Calu3 (cell line): ENCODE results near the gene TMEM131L. TPM values are rescaled to one million over a fixed set of nuclear protein-coding genes. Genes with fewer than 3 reads are reported as not detected.

Source experiments
- BruUV-seq: library from RNA; stranded (reverse); fragments of 400-500 nt; replicated peaks from 2 replicates; lab custom pipeline; 2021; lab: Mats Ljungman, UMichigan
- CTCF ChIA-PET: fragments of 300-600 bp; sonication (Branson Sonifier 250); formaldehyde crosslinking; loops from one replicate; lab custom pipeline; 2022; ENCODE audit warnings: antibody characterized with exemption; lab: Charles Lee
- DNase-seq: peaks from one replicate; pipeline ENCODE4 v3.0.0; 2022
- H3K27ac Mint-ChIP-seq: one replicate; pipeline ENCODE4 v1.8.0; 2022; ENCODE audit warnings: mixed read lengths; ENCODE audit not compliant: unreplicated experiment
- H3K27me3 Mint-ChIP-seq: one replicate; pipeline ENCODE4 v1.8.0; 2022; ENCODE audit warnings: mixed read lengths; ENCODE audit not compliant: unreplicated experiment
- H3K36me3 Mint-ChIP-seq: one replicate; pipeline ENCODE4 v1.8.0; 2022; ENCODE audit warnings: mild to moderate bottlenecking, moderate library complexity, mixed read lengths; ENCODE audit not compliant: insufficient read depth, unreplicated experiment
- H3K4me1 Mint-ChIP-seq: one replicate; pipeline ENCODE4 v1.8.0; 2022; ENCODE audit warnings: mild to moderate bottlenecking, low read depth, mixed read lengths; ENCODE audit not compliant: unreplicated experiment
- H3K4me3 Mint-ChIP-seq: one replicate; pipeline ENCODE4 v1.8.0; 2022; ENCODE audit warnings: mild to moderate bottlenecking, low read depth, moderate library complexity, mixed read lengths; ENCODE audit not compliant: unreplicated experiment
- H3K9me3 Mint-ChIP-seq: one replicate; pipeline ENCODE4 v1.8.0; 2022; ENCODE audit warnings: low read depth, mixed read lengths; ENCODE audit not compliant: unreplicated experiment
- CTCF ChIP-seq: fragments of 200-600 bp; IDR thresholded peaks from one replicate; pipeline ENCODE4 v1.8.0; 2022; ENCODE audit warnings: antibody characterized with exemption; ENCODE audit not compliant: unreplicated experiment
- intact Hi-C: fragments of 100-400 bp; cut with micrococcal nuclease; formaldehyde crosslinking; loops from one replicate; pipeline ENCODE4 v1.10.0; 2022; ENCODE audit not compliant: unreplicated experiment
- total RNA-seq: library from RNA; stranded (reverse); gene quantifications from 2 replicates; pipeline ENCODE4 v1.2.3, GENCODE V29; 2022

TMEM131L gene
- total RNA-seq, 1 experiment from 2014 or later: 9.4 TPM

GRCh38 chr4:153611679-153612078, 145.5 kb downstream of the TMEM131L start:
- DNase-seq: no peak
- CTCF ChIA-PET: no interaction called here
- TF ChIP-seq CTCF: no peak
- H3K36me3 Mint-ChIP-seq: no peaks in the 10 kb centered on the region
- intact Hi-C loops: no loop called here
- H3K27ac Mint-ChIP-seq: no peak overlapping the region
- H3K4me1 Mint-ChIP-seq: no peaks in the 10 kb centered on the region
- no peaks in the 10 kb centered on the region for H3K9me3 Mint-ChIP-seq
- BruUV-seq: no TSS peak
- H3K27me3 Mint-ChIP-seq: no peaks in the 10 kb centered on the region
- no peak overlapping the region for H3K4me3 Mint-ChIP-seq

- H3K27ac Mint-ChIP-seq: no peak overlapping the region
- BruUV-seq: no TSS peak
- CTCF ChIA-PET: no interaction called here
- H3K36me3 Mint-ChIP-seq: no peaks in the 10 kb centered on the region
- no peaks in the 10 kb centered on the region for H3K9me3 Mint-ChIP-seq
- no peak for DNase-seq
- no peaks in the 10 kb centered on the region for H3K4me1 Mint-ChIP-seq
- H3K27me3 Mint-ChIP-seq: no peaks in the 10 kb centered on the region
- H3K4me3 Mint-ChIP-seq: no peak overlapping the region
- TF ChIP-seq CTCF: no peak
- intact Hi-C loops: no loop called here
Measured at GRCh38 chr4:153612878-153613277, 146.7 kb downstream of the TMEM131L start.

GRCh38 chr4:153616006-153616555, 149.9 kb downstream of the TMEM131L start:
- H3K36me3 Mint-ChIP-seq: no peaks in the 10 kb centered on the region
- DNase-seq: no peak
- TF ChIP-seq CTCF: no peak
- no peaks in the 10 kb centered on the region for H3K27me3 Mint-ChIP-seq
- H3K4me3 Mint-ChIP-seq: no peak overlapping the region
- intact Hi-C loops: no loop called here
- BruUV-seq: no TSS peak
- H3K4me1 Mint-ChIP-seq: no peaks in the 10 kb centered on the region
- CTCF ChIA-PET: no interaction called here
- no peaks in the 10 kb centered on the region for H3K9me3 Mint-ChIP-seq
- H3K27ac Mint-ChIP-seq: no peak overlapping the region

- Mint-ChIP-seq H3K4me1 (no peaks in the 10 kb centered on the region), H3K27me3 (no peaks in the 10 kb centered on the region), H3K9me3 (no peaks in the 10 kb centered on the region), H3K36me3 (no peaks in the 10 kb centered on the region), H3K4me3 (no peak overlapping the region), H3K27ac (no peak overlapping the region)
- no peak for DNase-seq
- BruUV-seq: no TSS peak
- CTCF ChIA-PET: no interaction called here
- no peak for TF ChIP-seq CTCF
- intact Hi-C loops: no loop called here
Measured at GRCh38 chr4:153618833-153619232, 152.7 kb downstream of the TMEM131L start.
